ENCODE data around the gene BUB1B. TPM values are rescaled to one million over a fixed set of nuclear protein-coding genes. Genes with fewer than 3 reads are reported as not detected.

BUB1B gene
- total RNA-seq, 1 experiment from 2014 or later: 67.8 TPM

DNA sequence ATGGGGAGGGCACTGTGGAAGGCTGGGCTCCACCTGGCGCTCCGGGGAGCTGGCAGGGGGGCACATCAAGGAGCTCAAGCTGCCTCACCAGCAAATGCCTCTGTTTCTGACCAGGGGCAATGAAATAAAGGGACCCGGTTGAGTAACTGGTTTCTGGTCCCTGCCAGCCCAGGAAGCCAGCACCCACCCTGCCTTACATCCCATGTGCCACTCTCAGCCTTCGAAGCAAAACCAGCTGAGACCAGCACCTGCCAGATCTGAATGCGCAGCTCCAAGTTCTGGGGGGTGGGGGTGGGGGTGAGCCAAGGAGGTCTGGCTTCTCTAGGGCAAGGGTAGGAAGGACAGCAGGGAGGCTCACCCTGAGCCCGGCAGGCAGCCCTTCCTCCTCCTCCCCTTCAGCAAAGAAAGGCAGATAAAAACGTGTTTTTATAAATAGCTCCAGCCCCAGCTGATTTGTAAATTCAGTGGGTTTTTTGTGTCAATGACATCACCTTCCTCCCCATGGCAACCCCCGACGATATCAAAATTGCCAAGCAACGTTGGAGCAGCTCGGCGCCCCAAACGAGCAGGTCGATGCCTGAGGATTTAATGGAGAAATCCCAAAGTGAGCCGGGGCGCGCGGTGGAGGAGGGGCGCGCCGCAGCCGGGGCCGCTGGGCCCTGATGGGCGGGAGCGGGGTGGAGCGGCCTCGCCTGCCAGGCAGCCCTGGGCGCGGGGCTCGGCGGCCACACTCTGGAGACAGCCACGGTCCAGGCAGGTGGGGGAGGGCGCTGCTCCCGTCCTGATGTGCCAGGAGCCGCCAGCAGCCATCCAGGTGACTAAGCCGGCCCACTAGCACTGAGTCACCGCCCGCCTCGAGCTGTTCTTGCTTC, 77.9 kb downstream of the BUB1B start, which contains the start of gene PAK6:
Gene PAK6, plus strand, starts transcription at position 532 of the 872 bp plus-strand sequence. CDS start 25,723 bp downstream, outside the sequence.
- TF ChIP-seq, protein P1, sequence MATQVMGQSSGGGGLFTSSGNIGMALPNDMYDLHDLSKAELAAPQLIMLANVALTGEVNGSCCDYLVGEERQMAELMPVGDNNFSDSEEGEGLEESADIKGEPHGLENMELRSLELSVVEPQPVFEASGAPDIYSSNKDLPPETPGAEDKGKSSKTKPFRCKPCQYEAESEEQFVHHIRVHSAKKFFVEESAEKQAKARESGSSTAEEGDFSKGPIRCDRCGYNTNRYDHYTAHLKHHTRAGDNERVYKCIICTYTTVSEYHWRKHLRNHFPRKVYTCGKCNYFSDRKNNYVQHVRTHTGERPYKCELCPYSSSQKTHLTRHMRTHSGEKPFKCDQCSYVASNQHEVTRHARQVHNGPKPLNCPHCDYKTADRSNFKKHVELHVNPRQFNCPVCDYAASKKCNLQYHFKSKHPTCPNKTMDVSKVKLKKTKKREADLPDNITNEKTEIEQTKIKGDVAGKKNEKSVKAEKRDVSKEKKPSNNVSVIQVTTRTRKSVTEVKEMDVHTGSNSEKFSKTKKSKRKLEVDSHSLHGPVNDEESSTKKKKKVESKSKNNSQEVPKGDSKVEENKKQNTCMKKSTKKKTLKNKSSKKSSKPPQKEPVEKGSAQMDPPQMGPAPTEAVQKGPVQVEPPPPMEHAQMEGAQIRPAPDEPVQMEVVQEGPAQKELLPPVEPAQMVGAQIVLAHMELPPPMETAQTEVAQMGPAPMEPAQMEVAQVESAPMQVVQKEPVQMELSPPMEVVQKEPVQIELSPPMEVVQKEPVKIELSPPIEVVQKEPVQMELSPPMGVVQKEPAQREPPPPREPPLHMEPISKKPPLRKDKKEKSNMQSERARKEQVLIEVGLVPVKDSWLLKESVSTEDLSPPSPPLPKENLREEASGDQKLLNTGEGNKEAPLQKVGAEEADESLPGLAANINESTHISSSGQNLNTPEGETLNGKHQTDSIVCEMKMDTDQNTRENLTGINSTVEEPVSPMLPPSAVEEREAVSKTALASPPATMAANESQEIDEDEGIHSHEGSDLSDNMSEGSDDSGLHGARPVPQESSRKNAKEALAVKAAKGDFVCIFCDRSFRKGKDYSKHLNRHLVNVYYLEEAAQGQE (IDR thresholded peaks at IDR 0.05; ENCODE audit: insufficient read depth in 1 of 2, low read depth in 2 of 2, low read length in 1 of 2): no peak
- TF ChIP-seq POLR2AphosphoS5 (IDR thresholded peaks at IDR 0.05; ENCODE audit: low read depth, low read length) (no peak), SIN3A (IDR thresholded peaks at IDR 0.05; ENCODE audit: borderline replicate concordance, insufficient read depth, low read depth, low read length) (no peak), TCF7L2 (IDR thresholded peaks at IDR 0.05; ENCODE audit: low read depth, low read length) (no peak)
- TF ChIP-seq, protein P2, sequence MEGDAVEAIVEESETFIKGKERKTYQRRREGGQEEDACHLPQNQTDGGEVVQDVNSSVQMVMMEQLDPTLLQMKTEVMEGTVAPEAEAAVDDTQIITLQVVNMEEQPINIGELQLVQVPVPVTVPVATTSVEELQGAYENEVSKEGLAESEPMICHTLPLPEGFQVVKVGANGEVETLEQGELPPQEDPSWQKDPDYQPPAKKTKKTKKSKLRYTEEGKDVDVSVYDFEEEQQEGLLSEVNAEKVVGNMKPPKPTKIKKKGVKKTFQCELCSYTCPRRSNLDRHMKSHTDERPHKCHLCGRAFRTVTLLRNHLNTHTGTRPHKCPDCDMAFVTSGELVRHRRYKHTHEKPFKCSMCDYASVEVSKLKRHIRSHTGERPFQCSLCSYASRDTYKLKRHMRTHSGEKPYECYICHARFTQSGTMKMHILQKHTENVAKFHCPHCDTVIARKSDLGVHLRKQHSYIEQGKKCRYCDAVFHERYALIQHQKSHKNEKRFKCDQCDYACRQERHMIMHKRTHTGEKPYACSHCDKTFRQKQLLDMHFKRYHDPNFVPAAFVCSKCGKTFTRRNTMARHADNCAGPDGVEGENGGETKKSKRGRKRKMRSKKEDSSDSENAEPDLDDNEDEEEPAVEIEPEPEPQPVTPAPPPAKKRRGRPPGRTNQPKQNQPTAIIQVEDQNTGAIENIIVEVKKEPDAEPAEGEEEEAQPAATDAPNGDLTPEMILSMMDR (IDR thresholded peaks at IDR 0.05): no peak
- intact Hi-C loops (cut with micrococcal nuclease; ENCODE audit: unreplicated experiment) (no loop called here), in situ Hi-C loops (cut with HindIII; ENCODE audit: low pct_unique_long_range_greater_than_20kb, low sequenced_read_pairs) (no loop called here)
- ChIA-PET POLR2A (interaction anchor here (0.6 kb wide), 2 partner anchors 160 to 251 kb away, joined by 3 read pairs; no protein-coding TSS in a partner anchor), CTCF (interaction anchor here (0.7 to 1.9 kb wide), 5 partner anchors 21 to 132 kb away, joined by 3 to 9 read pairs (median 3); no protein-coding TSS in a partner anchor)
- Histone ChIP-seq H3K27me3 (ENCODE audit: control insufficient read depth, insufficient read depth, low read length) (no peaks in the 10 kb centered on the region), H3K36me3 (ENCODE audit: control insufficient read depth, insufficient read depth, low read length) (no peaks in the 10 kb centered on the region), H3K4me1 (ENCODE audit: control insufficient read depth, insufficient read depth, low read length) (peaks cover 16% of the 10 kb centered on the region), H3K4me3 (ENCODE audit: low read depth in 2 of 2, low read length in 2 of 2) (peak within 1 kb of the TSS; percentile 38 to 45), H3K27ac (ENCODE audit: low read length) (peak within 1 kb of the TSS; percentile 44), H3K9me3 (ENCODE audit: control insufficient read depth, insufficient read depth, low read depth, low read length) (no peaks in the 10 kb centered on the region)
- DNase-seq (ENCODE audit: low read depth, low spot score): no peak
- ATAC-seq: peak; percentile 81
- no TSS peak for BruUV-seq (replicated peaks)

DNA sequence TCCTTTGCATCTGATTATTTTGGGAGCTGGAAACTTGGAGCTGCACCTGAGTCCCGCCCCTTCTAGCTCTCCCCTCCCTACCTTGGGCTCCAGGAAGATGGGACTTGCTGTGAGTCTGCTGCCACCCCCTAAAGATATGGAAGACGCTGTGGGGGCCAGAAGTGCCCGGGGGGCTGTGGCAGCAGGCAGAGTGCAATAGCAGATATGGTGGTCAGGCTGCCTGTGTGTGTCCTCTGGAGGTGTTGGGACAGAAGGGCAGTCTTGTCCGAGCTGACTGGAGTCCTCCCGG, 78.5 kb downstream of the BUB1B start:
- DNase-seq (ENCODE audit: low read depth, low spot score) (no peak), ATAC-seq (no peak)
- H3K36me3 ChIP-seq (ENCODE audit: control insufficient read depth, insufficient read depth, low read length): no peaks in the 10 kb centered on the region
- no peak for TF ChIP-seq SIN3A (IDR thresholded peaks at IDR 0.05; ENCODE audit: borderline replicate concordance, insufficient read depth, low read depth, low read length)
- no peak for TF ChIP-seq POLR2AphosphoS5 (IDR thresholded peaks at IDR 0.05; ENCODE audit: low read depth, low read length)
- TF ChIP-seq TCF7L2 (IDR thresholded peaks at IDR 0.05; ENCODE audit: low read depth, low read length): no peak
- H3K27ac ChIP-seq (ENCODE audit: low read length): peak overlapping the region; percentile 39; the same call in 1 of the 2 replicates
- BruUV-seq (replicated peaks): no TSS peak
- peaks cover 16% of the 10 kb centered on the region for H3K4me1 ChIP-seq (ENCODE audit: control insufficient read depth, insufficient read depth, low read length)
- H3K9me3 ChIP-seq (ENCODE audit: control insufficient read depth, insufficient read depth, low read depth, low read length): no peaks in the 10 kb centered on the region
- in situ Hi-C loops (cut with HindIII; ENCODE audit: low pct_unique_long_range_greater_than_20kb, low sequenced_read_pairs): no loop called here
- POLR2A ChIA-PET: interaction anchor here (0.6 kb wide), 1 partner anchor 161 kb away, joined by 3 read pairs; no protein-coding TSS in a partner anchor
- H3K4me3 ChIP-seq (ENCODE audit: low read depth in 2 of 2, low read length in 2 of 2): peak overlapping the region; percentile 38 to 45
- intact Hi-C loops (cut with micrococcal nuclease; ENCODE audit: unreplicated experiment): no loop called here
- CTCF ChIA-PET: interaction anchor here (0.7 to 1.9 kb wide), 3 partner anchors 22 to 133 kb away, joined by 3 to 9 read pairs (median 3); no protein-coding TSS in a partner anchor
- no peaks in the 10 kb centered on the region for H3K27me3 ChIP-seq (ENCODE audit: control insufficient read depth, insufficient read depth, low read length)

Measured in Panc1 (cell line).